Mononuclear cell (primary cell): ENCODE results near the gene PRKCE. TPM values are rescaled to one million over a fixed set of nuclear protein-coding genes. Genes with fewer than 3 reads are reported as not detected.

Experiments
- H3K27me3 ChIP-seq: 2 replicates; pipeline ENCODE4 v1.6.0; 2011; ENCODE audit warnings: low read length, control low read depth; ENCODE audit not compliant: insufficient read depth
- H3K4me1 ChIP-seq: 2 replicates; pipeline ENCODE4 v1.5.1; 2011; ENCODE audit warnings: mild to moderate bottlenecking, low read length, control low read depth; ENCODE audit not compliant: insufficient read depth
- H3K4me3 ChIP-seq: 2 replicates; pipeline ENCODE4 v1.5.1; 2011; ENCODE audit warnings: mild to moderate bottlenecking, low read length, moderate library complexity
- H3K9me3 ChIP-seq: 2 replicates; pipeline ENCODE4 v1.5.1; 2011; ENCODE audit warnings: low read depth, mild to moderate bottlenecking, control low read depth, low read length
- total RNA-seq: library from RNA; depleted of rRNA; stranded (reverse); fragments of >200 nt; gene quantifications from one replicate; pipeline ENCODE4 v1.2.3, GENCODE V29; 2012

PRKCE gene
- total RNA-seq, 1 donor: 13.6 TPM

- Histone ChIP-seq H3K4me1 (peaks cover 3% of the 10 kb centered on the region), H3K9me3 (no peaks in the 10 kb centered on the region), H3K4me3 (no peak overlapping the region), H3K27me3 (no peaks in the 10 kb centered on the region)
Measured at GRCh38 chr2:45789317-45789716, 137.8 kb downstream of the PRKCE start.

GRCh38 chr2:45789961-45790723 lies 138.7 kb downstream of the PRKCE start:
- Histone ChIP-seq H3K4me1 (peaks cover 3% of the 10 kb centered on the region), H3K27me3 (no peaks in the 10 kb centered on the region), H3K4me3 (no peak overlapping the region)

GRCh38 chr2:45793305-45793962 lies 142.0 kb downstream of the PRKCE start:
- no peaks in the 10 kb centered on the region for H3K9me3 ChIP-seq
- no peak overlapping the region for H3K4me3 ChIP-seq
- peaks cover 3% of the 10 kb centered on the region for H3K4me1 ChIP-seq
- no peaks in the 10 kb centered on the region for H3K27me3 ChIP-seq

More at GRCh38 chr2:45789961-45790723, 138.7 kb downstream of the PRKCE start:
- H3K9me3 ChIP-seq: no peaks in the 10 kb centered on the region

GRCh38 chr2:45794134-45794617 lies 142.7 kb downstream of the PRKCE start:
- Histone ChIP-seq H3K4me1 (peaks cover 3% of the 10 kb centered on the region), H3K9me3 (no peaks in the 10 kb centered on the region), H3K27me3 (no peaks in the 10 kb centered on the region), H3K4me3 (no peak overlapping the region)

GRCh38 chr2:45796500-45796899 lies 145.0 kb downstream of the PRKCE start:
- no peaks in the 10 kb centered on the region for H3K9me3 ChIP-seq
- no peaks in the 10 kb centered on the region for H3K27me3 ChIP-seq
- no peaks in the 10 kb centered on the region for H3K4me1 ChIP-seq
- H3K4me3 ChIP-seq: no peak overlapping the region

- H3K4me1 ChIP-seq: no peaks in the 10 kb centered on the region
- no peak overlapping the region for H3K4me3 ChIP-seq
- H3K9me3 ChIP-seq: no peaks in the 10 kb centered on the region
- H3K27me3 ChIP-seq: no peaks in the 10 kb centered on the region
Measured at GRCh38 chr2:45797451-45798230, 146.2 kb downstream of the PRKCE start.

- Histone ChIP-seq H3K4me3 (no peak overlapping the region), H3K27me3 (no peaks in the 10 kb centered on the region), H3K4me1 (no peaks in the 10 kb centered on the region), H3K9me3 (no peaks in the 10 kb centered on the region)
Measured at GRCh38 chr2:45799679-45800381, 148.4 kb downstream of the PRKCE start.

GRCh38 chr2:45802499-45803138 lies 151.1 kb downstream of the PRKCE start:
- H3K27me3 ChIP-seq: no peaks in the 10 kb centered on the region
- no peak overlapping the region for H3K4me3 ChIP-seq
- no peaks in the 10 kb centered on the region for H3K4me1 ChIP-seq
- H3K9me3 ChIP-seq: no peaks in the 10 kb centered on the region

- Histone ChIP-seq H3K4me3 (no peak overlapping the region), H3K9me3 (no peaks in the 10 kb centered on the region), H3K27me3 (no peaks in the 10 kb centered on the region), H3K4me1 (no peaks in the 10 kb centered on the region)
Measured at GRCh38 chr2:45804987-45805755, 153.7 kb downstream of the PRKCE start.

GRCh38 chr2:45806563-45807358 lies 155.3 kb downstream of the PRKCE start:
- Histone ChIP-seq H3K4me3 (no peak overlapping the region), H3K4me1 (no peaks in the 10 kb centered on the region), H3K27me3 (no peaks in the 10 kb centered on the region), H3K9me3 (no peaks in the 10 kb centered on the region)

GRCh38 chr2:45808294-45808800 lies 156.9 kb downstream of the PRKCE start:
- Histone ChIP-seq H3K9me3 (no peaks in the 10 kb centered on the region), H3K27me3 (no peaks in the 10 kb centered on the region), H3K4me3 (no peak overlapping the region), H3K4me1 (no peaks in the 10 kb centered on the region)

- H3K27me3 ChIP-seq: no peaks in the 10 kb centered on the region
- no peaks in the 10 kb centered on the region for H3K4me1 ChIP-seq
- no peaks in the 10 kb centered on the region for H3K9me3 ChIP-seq
- no peak overlapping the region for H3K4me3 ChIP-seq
Measured at GRCh38 chr2:45809205-45809604, 157.7 kb downstream of the PRKCE start.

GRCh38 chr2:45812011-45812500 lies 160.6 kb downstream of the PRKCE start:
- no peaks in the 10 kb centered on the region for H3K9me3 ChIP-seq
- no peak overlapping the region for H3K4me3 ChIP-seq
- no peaks in the 10 kb centered on the region for H3K27me3 ChIP-seq
- H3K4me1 ChIP-seq: no peaks in the 10 kb centered on the region
